Caco-2 (cell line): ENCODE results near the gene ZNF343. TPM values are rescaled to one million over a fixed set of nuclear protein-coding genes. Genes with fewer than 3 reads are reported as not detected.

Experiments
- Bru-seq: library from RNA; stranded (reverse); fragments of 400-500 nt; gene quantifications from one replicate; lab custom pipeline; 2021; lab: Mats Ljungman, UMichigan
- BruChase-seq, 2 experiments: library from RNA; stranded (reverse); fragments of 400-500 nt; gene quantifications; one replicate each; lab custom pipeline; 2021; lab: Mats Ljungman, UMichigan
- BruUV-seq: library from RNA; stranded (reverse); fragments of 400-500 nt; replicated peaks from 2 replicates; lab custom pipeline; 2021; lab: Mats Ljungman, UMichigan
- CTCF ChIA-PET: fragments of 300-600 bp; sonication (Branson Sonifier 250); formaldehyde crosslinking; loops from one replicate; lab custom pipeline; 2022; ENCODE audit warnings: antibody characterized with exemption; lab: Charles Lee
- POLR2A ChIA-PET: fragments of 300-600 bp; sonication (Branson Sonifier 250); formaldehyde crosslinking; loops from one replicate; lab custom pipeline; 2022; ENCODE audit warnings: antibody characterized with exemption; lab: Charles Lee
- DNase-seq, 2 experiments: peaks; one replicate each; pipeline versions ENCODE4 v3.0.0 to v3.0.0-alpha.2; 2020 to 2022
- H3K27me3 ChIP-seq: replicated peaks from 2 replicates; pipeline ENCODE4 v1.6.0; 2011; ENCODE audit warnings: low read length; ENCODE audit not compliant: control insufficient read depth, insufficient read depth
- H3K36me3 ChIP-seq: 2 replicates; pipeline ENCODE4 v1.5.1; 2011; ENCODE audit warnings: low read length; ENCODE audit not compliant: control insufficient read depth, insufficient read depth
- H3K4me1 ChIP-seq: fragments of 250-450 bp; sonication (Bioruptor Pico); 2 replicates; pipeline ENCODE4 v1.5.1; 2020; ENCODE audit warnings: mild to moderate bottlenecking
- H3K4me3 ChIP-seq: 2 replicates; pipeline ENCODE4 v1.5.1; 2011; ENCODE audit warnings: low read depth, mild to moderate bottlenecking, control low read depth, low read length
- H3K9me3 ChIP-seq: fragments of 250-450 bp; sonication (Bioruptor Pico); 2 replicates; pipeline ENCODE4 v1.5.1; 2020; ENCODE audit warnings: mild to moderate bottlenecking, moderate library complexity
- H3K27ac Mint-ChIP-seq: one replicate; pipeline ENCODE4 v1.8.0; 2022; ENCODE audit warnings: mixed read lengths; ENCODE audit not compliant: unreplicated experiment
- H3K27me3 Mint-ChIP-seq: one replicate; pipeline ENCODE4 v1.8.0; 2022; ENCODE audit warnings: mixed read lengths; ENCODE audit not compliant: insufficient read depth, unreplicated experiment
- H3K36me3 Mint-ChIP-seq: one replicate; pipeline ENCODE4 v1.8.0; 2022; ENCODE audit warnings: mild to moderate bottlenecking, mixed read lengths; ENCODE audit not compliant: insufficient read depth, unreplicated experiment
- H3K4me1 Mint-ChIP-seq: one replicate; pipeline ENCODE4 v1.8.0; 2022; ENCODE audit warnings: low read depth, mixed read lengths; ENCODE audit not compliant: unreplicated experiment
- H3K4me3 Mint-ChIP-seq: one replicate; pipeline ENCODE4 v1.8.0; 2022; ENCODE audit warnings: mild to moderate bottlenecking, moderate library complexity, mixed read lengths; ENCODE audit not compliant: unreplicated experiment
- H3K9me3 Mint-ChIP-seq: one replicate; pipeline ENCODE4 v1.8.0; 2022; ENCODE audit warnings: mixed read lengths; ENCODE audit not compliant: unreplicated experiment
- CTCF ChIP-seq, 2 experiments: fragments of 200-600 bp in 1 of 2; IDR thresholded peaks; 1 replicate in 1 of 2; 2 replicates in 1 of 2; pipeline versions ENCODE4 v1.5.1 to v1.8.0; 2011 to 2022; ENCODE audit warnings: antibody characterized with exemption in 1 of 2, control low read depth in 1 of 2, inconsistent platforms in 1 of 2, low read depth in 1 of 2, low read length in 1 of 2, mild to moderate bottlenecking in 1 of 2, moderate library complexity in 1 of 2; ENCODE audit not compliant: insufficient read depth in 1 of 2, severe bottlenecking in 1 of 2, unreplicated experiment in 1 of 2
- intact Hi-C: fragments of 100-400 bp; cut with micrococcal nuclease; formaldehyde crosslinking; loops from one replicate; pipeline ENCODE4 v1.10.0; 2022; ENCODE audit not compliant: unreplicated experiment
- long read RNA-seq: library from polyadenylated mRNA; stranded (forward); transcript quantifications from one replicate; pipeline ENCODE4 v2.0.0, GENCODE V29; 2022
- total RNA-seq: library from RNA; stranded (reverse); gene quantifications from 2 replicates; pipeline ENCODE4 v1.2.3, GENCODE V29; 2022

ZNF343 gene
- total RNA-seq (8.0 and 11.0 TPM in 2 replicates), Bru-seq, nascent RNA (percentile 42 among the genes with signal in this experiment), BruChase-seq, experiment 1, labeled RNA remaining after a 2-hour chase (percentile 48 among the genes with signal in this experiment), BruChase-seq, experiment 2, labeled RNA remaining after a 6-hour chase (percentile 45 among the genes with signal in this experiment)
- long read RNA-seq, partial matches to known transcripts = 0 of 8 reads
- long read RNA-seq, other reads (novel, unspliced or antisense) = 7 of 8 reads

DNA sequence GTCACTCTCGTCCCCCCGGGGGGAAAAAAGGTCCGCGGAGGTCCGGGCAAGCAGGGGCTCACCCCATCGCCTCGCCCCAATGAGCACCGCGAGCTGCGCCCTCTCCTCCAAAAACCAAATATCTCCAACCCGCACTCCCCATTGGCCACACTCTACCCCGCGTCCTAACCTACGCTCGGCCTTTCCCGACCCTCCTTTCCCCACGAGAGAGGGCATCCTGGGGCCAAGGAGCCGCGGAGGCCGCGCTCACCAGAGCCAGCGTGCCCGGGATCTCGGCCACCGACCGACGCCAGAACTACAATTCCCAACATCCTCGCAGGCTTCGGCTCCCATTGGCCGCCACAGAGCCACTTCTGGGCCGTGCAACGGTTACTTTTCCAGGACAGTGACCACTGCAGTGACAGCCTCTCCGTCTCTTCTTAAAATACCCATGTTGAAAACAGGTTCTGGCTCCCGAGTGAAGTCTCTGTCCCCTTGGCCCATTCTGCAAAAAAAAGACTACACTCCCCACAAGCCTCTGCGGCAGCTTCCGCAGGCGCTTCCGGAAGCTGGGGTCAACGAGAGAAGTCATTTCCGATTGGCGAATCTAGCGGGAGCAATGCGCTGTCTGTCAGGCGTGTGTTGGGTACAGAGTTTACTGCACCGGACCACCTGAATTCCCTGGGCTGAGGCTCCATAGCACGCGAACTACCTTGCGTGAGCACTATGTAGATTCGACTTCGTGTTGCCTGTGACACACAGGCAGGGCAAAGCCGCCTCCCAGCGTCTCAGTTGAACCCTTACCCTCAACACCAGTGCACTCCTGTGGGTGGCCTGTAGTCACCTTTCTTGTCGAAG, at the start of gene ZNF343:
ZNF343 (minus strand) TSS at position 285 of the 837 bp plus-strand sequence. CDS start 15,020 bp downstream, outside the sequence.
- no TSS peak for BruUV-seq
- peak; percentile 79 to 84 for DNase-seq
- CTCF ChIA-PET = interaction anchor here (0.6 to 1.3 kb wide), 3 partner anchors 13 to 35 kb away, joined by 3 to 5 read pairs (median 3); no protein-coding TSS in a partner anchor
- TF ChIP-seq CTCF (IDR thresholded peaks at IDR 0.05; ENCODE audit: insufficient read depth in 1 of 2, low read depth in 1 of 2, low read length in 1 of 2, severe bottlenecking in 1 of 2, unreplicated experiment in 1 of 2) = no peak
- Histone ChIP-seq H3K36me3 (no peaks in the 10 kb centered on the region), H3K27me3 (no peaks in the 10 kb centered on the region), H3K4me1 (peaks cover 13% of the 10 kb centered on the region), H3K9me3 (no peaks in the 10 kb centered on the region), H3K4me3 (peak within 1 kb of the TSS; percentile 90)
- peaks cover 10% of the 10 kb centered on the region for H3K4me1 Mint-ChIP-seq
- H3K36me3 Mint-ChIP-seq = peaks cover 7% of the 10 kb centered on the region
- peak within 1 kb of the TSS; percentile 92 for H3K27ac Mint-ChIP-seq
- peak within 1 kb of the TSS; percentile 88 for H3K4me3 Mint-ChIP-seq
- peaks cover 2% of the 10 kb centered on the region for H3K27me3 Mint-ChIP-seq
- intact Hi-C loops = loop anchor here (2.0 to 5.0 kb wide), 2 partner anchors 38 to 143 kb away; partner anchors contain the start of genes NOP56 and SNRPB
- POLR2A ChIA-PET = interaction anchor here (0.6 to 3.1 kb wide), 2 partner anchors 38 to 90 kb away, joined by 4 to 11 read pairs; partner anchors contain the start of gene SNRPB
- no peaks in the 10 kb centered on the region for H3K9me3 Mint-ChIP-seq

DNA sequence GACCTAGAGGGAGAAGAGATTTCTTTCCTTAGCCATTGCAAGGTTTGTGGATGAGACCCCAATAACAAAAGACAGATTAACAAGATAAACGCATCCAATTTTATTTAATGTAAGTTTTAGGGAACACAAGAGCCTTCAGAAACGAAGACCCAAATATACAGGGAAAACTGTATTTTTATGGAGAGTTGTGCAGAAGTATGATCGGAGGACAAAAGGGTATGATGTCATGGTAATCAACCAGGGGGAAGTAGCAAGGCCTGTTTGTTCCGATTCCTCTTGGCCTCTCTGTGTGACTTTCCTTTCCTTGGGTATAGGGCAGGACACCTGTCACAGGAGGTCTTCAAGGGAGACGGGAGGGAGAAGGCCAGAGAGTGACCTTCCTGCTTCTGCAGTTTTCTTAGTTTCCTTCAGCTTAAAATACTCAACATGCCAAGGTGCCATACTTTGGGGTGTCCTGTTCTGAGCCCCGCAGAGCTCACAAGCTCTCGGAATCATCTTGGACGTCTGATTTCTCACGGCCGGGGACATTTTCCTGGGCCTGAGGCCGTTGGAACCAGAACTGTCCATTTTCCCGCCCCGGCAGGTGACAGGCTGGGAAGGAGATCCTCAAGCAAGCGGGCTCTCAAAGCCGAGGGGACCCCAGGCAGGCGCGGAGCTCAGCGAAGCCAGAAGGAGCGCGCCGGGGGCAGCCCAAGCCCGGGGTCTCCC, 49.3 kb upstream of the ZNF343 start:
- Mint-ChIP-seq H3K36me3 (no peaks in the 10 kb centered on the region), H3K9me3 (no peaks in the 10 kb centered on the region), H3K4me1 (no peaks in the 10 kb centered on the region), H3K27ac (no peak overlapping the region), H3K27me3 (peaks cover 31% of the 10 kb centered on the region), H3K4me3 (no peak overlapping the region)
- Histone ChIP-seq H3K9me3 (no peaks in the 10 kb centered on the region), H3K27me3 (no peaks in the 10 kb centered on the region), H3K4me3 (no peak overlapping the region), H3K4me1 (no peaks in the 10 kb centered on the region), H3K36me3 (no peaks in the 10 kb centered on the region)
- POLR2A ChIA-PET = no interaction called here
- no peak for TF ChIP-seq CTCF (IDR thresholded peaks at IDR 0.05; ENCODE audit: insufficient read depth in 1 of 2, low read depth in 1 of 2, low read length in 1 of 2, severe bottlenecking in 1 of 2, unreplicated experiment in 1 of 2)
- BruUV-seq = no TSS peak
- CTCF ChIA-PET = no interaction called here
- intact Hi-C loops = no loop called here
- no peak for DNase-seq

DNA sequence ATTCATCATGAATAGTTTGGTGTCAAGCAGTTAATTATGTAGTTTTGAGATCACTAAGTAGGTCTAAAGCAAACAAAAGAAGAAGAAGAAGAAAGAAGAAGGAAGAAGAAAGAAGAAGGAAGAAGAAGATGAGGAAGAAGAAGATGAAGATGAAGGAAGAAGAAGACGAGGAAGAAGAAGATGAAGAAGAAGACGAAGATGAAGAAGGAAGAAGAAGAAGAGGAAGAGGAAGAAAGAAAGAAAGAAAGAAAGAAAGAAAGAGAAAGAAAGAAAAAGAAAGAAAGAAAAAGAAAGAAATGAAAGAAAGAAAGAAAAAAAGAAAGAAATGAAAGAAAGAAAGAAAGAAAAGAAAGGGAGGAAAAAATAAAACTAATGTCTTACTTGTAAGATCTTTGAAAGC, 36.9 kb upstream of the ZNF343 start:
- no peaks in the 10 kb centered on the region for H3K9me3 ChIP-seq
- H3K27ac Mint-ChIP-seq = no peak overlapping the region
- ChIA-PET CTCF (no interaction called here), POLR2A (no interaction called here)
- TF ChIP-seq CTCF (IDR thresholded peaks at IDR 0.05; ENCODE audit: insufficient read depth in 1 of 2, low read depth in 1 of 2, low read length in 1 of 2, severe bottlenecking in 1 of 2, unreplicated experiment in 1 of 2) = no peak
- DNase-seq = no peak
- no peaks in the 10 kb centered on the region for H3K4me1 Mint-ChIP-seq
- intact Hi-C loops = no loop called here
- peaks cover 19% of the 10 kb centered on the region for H3K27me3 Mint-ChIP-seq
- no peaks in the 10 kb centered on the region for H3K36me3 Mint-ChIP-seq
- H3K4me3 Mint-ChIP-seq = no peak overlapping the region
- no peaks in the 10 kb centered on the region for H3K27me3 ChIP-seq
- H3K4me1 ChIP-seq = no peaks in the 10 kb centered on the region
- BruUV-seq = no TSS peak
- H3K36me3 ChIP-seq = no peaks in the 10 kb centered on the region
- H3K4me3 ChIP-seq = no peak overlapping the region
- peaks cover 10% of the 10 kb centered on the region for H3K9me3 Mint-ChIP-seq
